NCI-H128 (cell line): ENCODE data around the gene LDLR.
"Not testable (repeated sequence)": the region's sequence is repeated elsewhere in the genome, so short reads cannot be mapped to it uniquely, and the experiment has no call there.

Experiments
- DNase-seq: peaks from one replicate; lab custom pipeline; 2025; ENCODE audit not compliant: unreplicated experiment; lab: John Stamatoyannopoulos, UW

Gene LDLR

GRCh38 chr19:11169896-11170678, 80.8 kb downstream of the LDLR start:
- DNase-seq = no peak

DNA sequence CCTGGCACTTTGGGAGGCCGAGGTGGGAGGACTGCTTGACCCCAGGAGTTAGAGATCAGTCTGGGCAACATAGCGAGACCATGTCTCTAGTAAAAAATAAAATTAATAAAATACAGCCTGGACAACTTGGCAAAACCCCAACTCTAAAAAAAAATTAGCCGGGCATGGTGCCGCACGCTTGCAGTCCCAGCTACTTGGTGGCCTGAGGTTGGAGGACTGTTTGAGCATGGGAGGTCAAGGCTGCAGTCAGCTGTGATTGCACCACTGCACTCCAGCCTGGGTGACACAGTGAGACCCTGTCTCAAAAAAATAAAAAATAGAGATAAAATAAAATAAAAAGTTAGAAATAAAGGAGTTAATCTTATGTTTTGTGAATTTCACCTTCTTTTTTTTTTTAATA, 81.9 kb downstream of the LDLR start:
- no peak for DNase-seq

DNA sequence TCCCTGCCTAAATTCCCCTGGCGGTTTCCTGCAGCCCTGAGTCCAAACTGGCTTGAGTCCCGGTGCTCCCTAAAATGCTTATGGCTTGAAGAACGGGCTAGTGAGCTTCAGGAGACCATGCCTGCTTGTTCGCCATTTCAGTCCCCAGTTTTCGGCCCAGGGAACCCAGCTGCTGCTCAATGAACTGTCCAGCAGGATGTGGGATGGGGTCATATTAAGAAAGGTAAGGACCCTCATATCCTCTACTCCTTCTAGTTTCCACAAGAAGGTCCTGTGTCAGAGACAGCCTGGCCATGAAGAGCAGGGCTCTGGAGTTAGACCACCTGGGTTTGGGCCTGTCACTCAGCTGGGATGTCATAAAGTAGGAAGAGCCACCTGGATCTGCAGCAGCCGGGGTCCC, 83.3 kb downstream of the LDLR start:
- DNase-seq = no peak

GRCh38 chr19:11173516-11174155, 84.4 kb downstream of the LDLR start:
- DNase-seq = no peak

- no peak for DNase-seq
These were observed 85.1 kb downstream of the LDLR start for GRCh38 chr19:11174336-11174735.

GRCh38 chr19:11175920-11176319, 86.7 kb downstream of the LDLR start:
- no peak for DNase-seq

DNA sequence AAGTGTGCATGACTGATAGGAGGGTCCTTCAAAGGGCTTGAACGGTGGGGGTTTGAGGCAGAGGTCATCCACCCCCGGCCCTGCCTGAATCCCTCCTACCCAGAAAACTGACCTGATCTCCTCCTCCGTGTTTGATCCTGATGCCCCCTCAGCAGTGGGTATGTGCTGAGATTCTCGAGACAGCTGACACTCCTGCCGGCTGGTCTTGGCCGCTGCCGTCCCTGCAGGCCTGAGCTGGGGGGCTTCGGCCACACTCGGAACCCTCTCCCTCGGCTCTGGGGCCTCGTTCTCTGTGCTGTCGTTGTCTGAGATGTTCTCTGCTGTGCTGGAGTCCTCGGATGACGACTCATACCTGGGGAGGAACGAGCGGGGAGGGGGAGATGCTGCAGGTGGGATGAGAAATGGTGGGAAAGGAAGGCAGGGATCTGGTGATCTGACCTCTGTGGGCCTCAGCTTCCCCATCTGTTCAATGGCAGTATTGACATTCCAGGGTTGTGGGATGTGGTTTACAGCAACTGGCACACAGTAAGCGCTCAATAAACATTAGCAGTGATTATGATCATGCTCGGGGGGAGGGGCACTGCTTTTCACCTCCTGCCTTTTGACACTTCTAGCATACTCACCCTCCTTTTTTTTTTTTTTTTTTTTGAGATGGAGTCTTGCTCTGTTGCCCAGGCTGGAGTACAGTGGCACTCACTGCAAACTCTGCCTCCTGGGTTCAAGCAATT, 87.4 kb downstream of the LDLR start:
- no peak for DNase-seq

DNA sequence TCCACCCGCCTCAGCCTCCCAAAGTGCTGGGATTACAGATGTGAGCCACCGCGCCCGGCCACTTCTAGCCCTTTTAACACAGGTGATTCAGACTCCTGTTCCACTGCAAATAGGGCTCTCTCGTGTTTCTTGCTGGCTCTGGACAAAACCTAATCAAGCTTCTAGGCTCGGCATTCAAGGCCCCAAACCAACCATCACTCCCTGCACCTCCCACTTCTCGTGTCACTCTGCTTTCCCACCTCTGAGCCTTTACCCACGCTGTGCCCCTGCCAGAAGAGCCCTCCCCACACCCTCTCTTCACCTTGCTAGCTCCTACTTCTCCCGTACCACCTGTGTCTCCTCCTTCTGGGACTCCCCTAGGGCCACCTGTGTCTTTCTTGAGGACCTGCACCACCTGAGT, 88.3 kb downstream of the LDLR start:
- no peak for DNase-seq

- not testable (repeated sequence) for DNase-seq
These were observed 89.8 kb downstream of the LDLR start for GRCh38 chr19:11179145-11179465.

DNA sequence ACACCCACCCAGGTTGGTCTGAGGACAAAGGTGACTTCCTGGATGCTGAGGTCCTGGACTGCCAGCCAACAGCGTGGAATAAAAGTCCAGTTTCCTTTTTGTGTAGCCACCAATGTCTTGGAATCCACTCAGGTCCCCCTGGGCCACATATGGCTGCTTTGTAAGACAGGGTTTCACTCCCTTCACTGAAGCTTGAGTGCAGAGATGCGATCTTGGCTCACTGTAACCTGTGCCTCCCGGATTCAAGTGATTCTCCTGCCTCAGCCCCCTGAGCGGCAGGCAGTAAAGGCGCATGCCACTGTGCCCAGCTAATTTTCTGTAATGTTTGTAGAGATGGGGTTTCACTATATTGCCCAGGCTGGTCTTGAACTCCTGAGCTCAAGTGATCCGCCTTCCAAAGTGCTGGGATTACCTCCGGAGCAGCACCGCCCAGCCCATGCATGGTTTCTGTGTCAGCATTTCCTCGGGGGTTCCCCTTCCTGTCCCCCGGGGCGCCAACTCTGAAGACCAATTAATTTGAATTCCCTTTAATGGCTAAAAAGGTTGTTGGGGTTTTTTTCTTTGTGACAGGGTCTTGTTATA, 90.5 kb downstream of the LDLR start:
- DNase-seq = no peak

DNA sequence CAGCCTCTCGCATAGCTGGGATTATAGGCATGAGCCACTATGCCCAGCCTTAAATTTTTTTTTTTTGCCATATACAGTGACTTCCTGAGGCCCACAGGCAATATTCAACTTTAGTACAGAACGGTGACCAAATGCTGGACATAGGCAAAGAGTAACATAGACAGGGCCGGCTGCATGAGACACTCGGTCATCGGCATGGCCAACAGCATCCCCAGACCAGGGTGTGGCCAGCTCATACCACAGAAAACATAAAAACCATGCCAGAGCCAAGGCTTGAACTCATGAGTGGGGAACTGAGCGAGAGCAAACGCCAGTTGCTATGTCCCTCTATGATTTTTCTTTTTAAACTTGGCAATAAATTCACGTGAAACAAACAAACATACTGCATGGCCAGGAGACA, 91.1 kb downstream of the LDLR start:
- no peak for DNase-seq

GRCh38 chr19:11180975-11181374, 91.7 kb downstream of the LDLR start:
- not testable (repeated sequence) for DNase-seq

GRCh38 chr19:11181488-11181887, 92.2 kb downstream of the LDLR start:
- DNase-seq = no peak
